Effector memory CD8-positive, alpha-beta T cell (primary cell): ENCODE measurements around the gene RPS15.
A peak's percentile ranks its signal among the peaks of the same experiment; 100 is the strongest.

ENCODE experiments used
- ATAC-seq: fragments of 150-1000 bp; cut with Tn5 transposase; replicated peaks from 2 replicates; pipeline ENCODE4 v1.10.0; 2021; ENCODE audit warnings: mild to moderate bottlenecking, moderate library complexity
- DNase-seq, 3 experiments: peaks; one replicate each; pipeline ENCODE4 v3.0.0; 2021
- H3K27ac Mint-ChIP-seq, 2 donors: one replicate each; pipeline ENCODE4 v1.8.0; 2022; ENCODE audit warnings: mild to moderate bottlenecking in 2 of 2, mixed read lengths in 2 of 2, moderate library complexity in 2 of 2
- H3K27me3 Mint-ChIP-seq, 2 donors: one replicate each; pipeline ENCODE4 v1.8.0; 2022; ENCODE audit warnings: mixed read lengths in 2 of 2
- H3K36me3 Mint-ChIP-seq: one replicate; pipeline ENCODE4 v1.8.0; 2022; ENCODE audit warnings: mild to moderate bottlenecking, moderate library complexity, mixed read lengths; ENCODE audit not compliant: insufficient read depth
- H3K4me1 Mint-ChIP-seq, 2 donors: one replicate each; pipeline ENCODE4 v1.8.0; 2022; ENCODE audit warnings: low read depth in 2 of 2, mixed read lengths in 2 of 2
- H3K4me3 Mint-ChIP-seq, 2 donors: one replicate each; pipeline ENCODE4 v1.8.0; 2022; ENCODE audit warnings: mild to moderate bottlenecking in 2 of 2, mixed read lengths in 2 of 2, moderate library complexity in 2 of 2
- H3K9me3 Mint-ChIP-seq, 2 donors: one replicate each; pipeline ENCODE4 v1.8.0; 2022; ENCODE audit warnings: mixed read lengths in 2 of 2

The RPS15 gene

GRCh38 chr19:1396768-1397679 is 41.2 kb upstream of the RPS15 start:
- Mint-ChIP-seq H3K36me3 (peaks cover 20% of the 10 kb centered on the region), H3K27ac (peak overlapping the region in 1 of 2 donors; percentile 15)
- ATAC-seq, result no peak

GRCh38 chr19:1397838-1398237 is 40.4 kb upstream of the RPS15 start:
- DNase-seq (no peak), ATAC-seq (no peak)
- Mint-ChIP-seq H3K27ac (no peak overlapping the region), H3K4me3 (no peak overlapping the region), H3K27me3 (peaks cover 4 to 6% of the 10 kb centered on the region in 2 donors), H3K36me3 (peaks cover 12% of the 10 kb centered on the region), H3K9me3 (no peaks in the 10 kb centered on the region), H3K4me1 (peaks cover 0 to 7% of the 10 kb centered on the region in 2 donors)

More at GRCh38 chr19:1396768-1397679, 41.2 kb upstream of the RPS15 start:
- Mint-ChIP-seq H3K9me3 (no peaks in the 10 kb centered on the region), H3K4me3 (no peak overlapping the region), H3K27me3 (no peaks in the 10 kb centered on the region), H3K4me1 (peaks cover 0 to 5% of the 10 kb centered on the region in 2 donors)
- no peak for DNase-seq

- peak overlapping the region in 1 of 2 donors; percentile 27 for H3K4me3 Mint-ChIP-seq
- ATAC-seq, result no peak
- no peaks in the 10 kb centered on the region for H3K9me3 Mint-ChIP-seq
- H3K36me3 Mint-ChIP-seq, result peaks cover 5% of the 10 kb centered on the region
- DNase-seq, result no peak
- peaks cover 6 to 14% of the 10 kb centered on the region in 2 donors for H3K27me3 Mint-ChIP-seq
- no peak overlapping the region for H3K27ac Mint-ChIP-seq
- peaks cover 0 to 8% of the 10 kb centered on the region in 2 donors for H3K4me1 Mint-ChIP-seq
Measured at GRCh38 chr19:1399079-1399478, 39.1 kb upstream of the RPS15 start.

GRCh38 chr19:1399745-1400144 is 38.5 kb upstream of the RPS15 start:
- Mint-ChIP-seq H3K9me3 (no peaks in the 10 kb centered on the region), H3K4me1 (peaks cover 0 to 8% of the 10 kb centered on the region in 2 donors), H3K27ac (no peak overlapping the region), H3K36me3 (peaks cover 5% of the 10 kb centered on the region), H3K27me3 (peaks cover 6 to 14% of the 10 kb centered on the region in 2 donors), H3K4me3 (peak overlapping the region in 1 of 2 donors; percentile 65)
- ATAC-seq (no peak), DNase-seq (no peak)

GRCh38 chr19:1400281-1401137 is 37.7 kb upstream of the RPS15 start:
- Mint-ChIP-seq H3K36me3 (peaks cover 5% of the 10 kb centered on the region), H3K4me1 (peaks cover 0 to 8% of the 10 kb centered on the region in 2 donors), H3K27me3 (peaks cover 6 to 14% of the 10 kb centered on the region in 2 donors), H3K4me3 (peak overlapping the region; percentile 65 to 66), H3K9me3 (no peaks in the 10 kb centered on the region), H3K27ac (no peak overlapping the region)
- DNase-seq (no peak), ATAC-seq (peak; percentile 33)

- DNase-seq (peak in 2 of 3 experiments; percentile 25 to 41), ATAC-seq (peak; percentile 85)
- H3K27ac Mint-ChIP-seq, result no peak within 1 kb of the TSS
Measured at GRCh38 chr19:1401138-1401888, 36.9 kb upstream of the RPS15 start, which contains the start of gene GAMT. GAMT (minus strand) TSS chr19:1401542; CDS start chr19:1401476, 66 bp downstream.

GRCh38 chr19:1401889-1402217 is 36.3 kb upstream of the RPS15 start:
- peak overlapping the region; percentile 42 to 62 for H3K4me3 Mint-ChIP-seq

More at GRCh38 chr19:1401138-1401888, 36.9 kb upstream of the RPS15 start, which contains the start of gene GAMT:
- Mint-ChIP-seq H3K4me3 (peak within 1 kb of the TSS; percentile 65 to 67), H3K9me3 (no peaks in the 10 kb centered on the region), H3K4me1 (peaks cover under 1 to 7% of the 10 kb centered on the region in 2 donors), H3K27me3 (peaks cover 6 to 14% of the 10 kb centered on the region in 2 donors), H3K36me3 (peaks cover under 1% of the 10 kb centered on the region)

GRCh38 chr19:1402411-1403070 is 35.7 kb upstream of the RPS15 start:
- Mint-ChIP-seq H3K9me3 (no peaks in the 10 kb centered on the region), H3K4me3 (peak overlapping the region; percentile 58 to 67), H3K27ac (no peak overlapping the region), H3K27me3 (peaks cover 6 to 14% of the 10 kb centered on the region in 2 donors), H3K36me3 (peaks cover 9% of the 10 kb centered on the region), H3K4me1 (peaks cover 5 to 9% of the 10 kb centered on the region in 2 donors)
- ATAC-seq (no peak), DNase-seq (no peak)

More at GRCh38 chr19:1401889-1402217, 36.3 kb upstream of the RPS15 start:
- Mint-ChIP-seq H3K36me3 (peaks cover 5% of the 10 kb centered on the region), H3K9me3 (no peaks in the 10 kb centered on the region), H3K4me1 (peaks cover 5 to 11% of the 10 kb centered on the region in 2 donors), H3K27ac (no peak overlapping the region), H3K27me3 (peaks cover 6 to 14% of the 10 kb centered on the region in 2 donors)
- DNase-seq, result no peak
- ATAC-seq, result no peak

GRCh38 chr19:1406774-1407527 is 31.2 kb upstream of the RPS15 start:
- Mint-ChIP-seq H3K27ac (peak overlapping the region; percentile 41 to 44), H3K9me3 (no peaks in the 10 kb centered on the region), H3K27me3 (peaks cover 6 to 14% of the 10 kb centered on the region in 2 donors), H3K4me1 (peaks cover 38 to 40% of the 10 kb centered on the region in 2 donors), H3K4me3 (peak overlapping the region; percentile 71 to 75), H3K36me3 (peaks cover 46% of the 10 kb centered on the region)
- DNase-seq, result peak; percentile 99 to 100 (median 99)
- ATAC-seq, result peak; percentile 72

GRCh38 chr19:1407528-1408299 is 30.5 kb upstream of the RPS15 start, which contains the start of gene DAZAP1:
DAZAP1 (plus strand) TSS chr19:1407586; CDS start chr19:1407774, 188 bp downstream.
- DNase-seq (peak; percentile 40 to 49 (median 41)), ATAC-seq (peak; percentile 25)
- Mint-ChIP-seq H3K36me3 (peaks cover 49% of the 10 kb centered on the region), H3K9me3 (no peaks in the 10 kb centered on the region), H3K4me3 (peak within 1 kb of the TSS; percentile 91 to 98), H3K27ac (peak within 1 kb of the TSS; percentile 89 to 96), H3K4me1 (peaks cover 43 to 44% of the 10 kb centered on the region in 2 donors), H3K27me3 (peaks cover 3 to 10% of the 10 kb centered on the region in 2 donors)
